ENCODE measurements around the gene RND3. TPM values are rescaled to one million over a fixed set of nuclear protein-coding genes. Genes with fewer than 3 reads are reported as not detected.

Gene RND3
- total RNA-seq, 3 donors from 2014 or later, result 0.16 to 0.58 TPM; not detected in 1

DNA sequence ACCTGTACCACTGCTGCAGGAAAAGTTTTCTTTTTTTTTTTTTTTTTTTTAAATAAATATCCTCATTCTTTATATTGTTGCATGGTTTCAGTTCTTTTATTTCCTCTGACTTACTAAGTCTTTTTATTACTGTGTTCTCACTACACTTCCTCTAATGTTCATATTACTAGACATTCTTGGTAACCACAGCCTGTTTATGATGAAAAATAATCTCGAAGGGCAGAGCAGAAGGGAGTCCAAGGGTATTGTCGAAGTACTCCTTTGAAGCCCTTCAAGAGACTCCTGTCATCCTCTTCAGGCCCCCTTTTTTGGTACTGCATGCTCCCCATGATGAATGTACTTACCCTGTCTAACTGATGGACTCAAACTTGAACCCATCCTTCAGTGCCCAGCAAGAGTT is 61.2 kb downstream of the RND3 start:
- Mint-ChIP-seq H3K4me3 (no peak overlapping the region), H3K4me1 (ENCODE audit: low read depth) (no peaks in the 10 kb centered on the region), H3K36me3 (ENCODE audit: insufficient read depth) (no peaks in the 10 kb centered on the region), H3K27me3 (ENCODE audit: low read depth) (peaks cover 1% of the 10 kb centered on the region), H3K9me3 (peaks cover 5% of the 10 kb centered on the region)
- no peak for DNase-seq
- ATAC-seq, result no peak

- no peaks in the 10 kb centered on the region for H3K4me1 Mint-ChIP-seq (ENCODE audit: low read depth)
- no peak overlapping the region for H3K4me3 Mint-ChIP-seq
- H3K9me3 Mint-ChIP-seq, result peaks cover 5% of the 10 kb centered on the region
- no peaks in the 10 kb centered on the region for H3K36me3 Mint-ChIP-seq (ENCODE audit: insufficient read depth)
- no peak for ATAC-seq
- peaks cover 1% of the 10 kb centered on the region for H3K27me3 Mint-ChIP-seq (ENCODE audit: low read depth)
- no peak for DNase-seq
Measured at GRCh38 chr2:150425121-150425955, 62.1 kb downstream of the RND3 start.

DNA sequence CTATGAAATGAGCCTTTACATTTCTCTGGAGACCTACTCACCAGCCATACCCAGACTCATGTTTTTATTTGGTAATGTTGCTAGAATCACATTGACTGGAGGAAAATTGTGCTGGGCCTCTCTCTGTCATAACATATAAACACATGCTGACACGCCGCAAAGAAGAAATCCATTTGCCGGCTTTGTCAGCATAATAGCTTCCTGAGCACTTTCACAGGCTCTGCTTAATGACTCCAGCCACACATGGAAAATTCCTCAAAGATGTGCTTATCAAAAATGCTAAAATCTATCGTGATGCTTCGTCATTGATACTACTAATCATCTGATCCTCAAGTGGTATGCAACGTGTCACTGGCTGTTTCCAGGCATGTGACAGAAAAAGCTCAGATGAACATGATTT is 63.1 kb downstream of the RND3 start:
- peaks cover 5% of the 10 kb centered on the region for H3K9me3 Mint-ChIP-seq
- H3K4me3 Mint-ChIP-seq, result no peak overlapping the region
- H3K27me3 Mint-ChIP-seq (ENCODE audit: low read depth), result peaks cover 1% of the 10 kb centered on the region
- ATAC-seq, result no peak
- H3K4me1 Mint-ChIP-seq (ENCODE audit: low read depth), result no peaks in the 10 kb centered on the region
- DNase-seq, result no peak
- no peaks in the 10 kb centered on the region for H3K36me3 Mint-ChIP-seq (ENCODE audit: insufficient read depth)

GRCh38 chr2:150421126-150421651 is 66.3 kb downstream of the RND3 start:
- no peaks in the 10 kb centered on the region for H3K27me3 Mint-ChIP-seq (ENCODE audit: low read depth)
- DNase-seq, result no peak
- no peaks in the 10 kb centered on the region for H3K4me1 Mint-ChIP-seq (ENCODE audit: low read depth)
- no peaks in the 10 kb centered on the region for H3K36me3 Mint-ChIP-seq (ENCODE audit: insufficient read depth)
- H3K9me3 Mint-ChIP-seq, result peaks cover 5% of the 10 kb centered on the region
- H3K4me3 Mint-ChIP-seq, result no peak overlapping the region
- no peak for ATAC-seq

DNA sequence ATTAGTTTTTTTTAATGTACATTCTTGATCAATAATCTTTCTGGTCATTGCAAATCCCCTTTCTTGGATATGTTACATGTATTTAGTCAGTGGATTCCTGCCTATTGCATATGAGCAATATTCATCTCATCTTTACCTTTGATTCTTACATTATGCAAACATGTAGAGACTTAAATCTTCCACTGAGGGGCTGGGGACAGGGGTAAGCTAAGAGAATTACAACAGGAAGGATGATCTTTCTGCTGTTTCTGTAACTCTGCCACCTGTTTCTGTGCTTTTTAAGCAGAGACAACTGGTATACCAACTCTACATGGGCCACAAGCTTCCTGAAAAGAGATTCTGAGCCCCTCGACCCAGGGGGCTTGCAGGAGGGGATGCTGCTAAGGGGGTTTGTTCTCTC is 68.6 kb downstream of the RND3 start:
- Mint-ChIP-seq H3K4me3 (no peak overlapping the region), H3K36me3 (ENCODE audit: insufficient read depth) (no peaks in the 10 kb centered on the region), H3K9me3 (peaks cover 5% of the 10 kb centered on the region), H3K27me3 (ENCODE audit: low read depth) (no peaks in the 10 kb centered on the region), H3K4me1 (ENCODE audit: low read depth) (no peaks in the 10 kb centered on the region)
- no peak for DNase-seq
- ATAC-seq, result no peak

Data from activated T-cell treated with anti-CD3 and anti-CD28 coated beads, Interleukin-2, amount 50 U/mL, for 4 hours (primary cell).